Measurements from ENCODE around the gene PACRG. TPM values are rescaled to one million over a fixed set of nuclear protein-coding genes. Genes with fewer than 3 reads are reported as not detected.

The PACRG gene
- total and polyA plus RNA-seq, 2 of the 4 experiments (the other 2 are of a cell fraction) = not detected

- Histone ChIP-seq H4K8ac (ENCODE audit: low read depth in 2 of 2, low read length in 2 of 2) (no peak overlapping the region), H2BK120ac (ENCODE audit: low read depth, low read length) (no peak overlapping the region), H4K5ac (ENCODE audit: low read depth, low read length) (no peak overlapping the region), H3K27me3 (ENCODE audit: control insufficient read depth, insufficient read depth, low read length) (no peaks in the 10 kb centered on the region), H3K56ac (ENCODE audit: extremely low read depth, insufficient read depth, low read length) (no peak overlapping the region), H2BK20ac (ENCODE audit: low read depth, low read length) (no peak overlapping the region), H2BK15ac (ENCODE audit: low read depth, low read length) (no peak overlapping the region), H3K23ac (ENCODE audit: low read depth, low read length) (no peak overlapping the region), H4K20me1 (ENCODE audit: insufficient read depth, low read length) (no peaks in the 10 kb centered on the region), H3K27ac (ENCODE audit: insufficient read depth, low read length) (no peak overlapping the region), H2BK5ac (ENCODE audit: low read depth, low read length, poor library complexity, severe bottlenecking) (no peak overlapping the region), H3K4me1 (ENCODE audit: control insufficient read depth, insufficient read depth, low read length) (no peaks in the 10 kb centered on the region), H3K9ac (ENCODE audit: low read depth, low read length) (no peak overlapping the region), H3K79me1 (ENCODE audit: low read depth in 1 of 2, low read length in 2 of 2) (no peaks in the 10 kb centered on the region), H3K4me2 (ENCODE audit: low read depth, low read length) (no peak overlapping the region), H3K18ac (ENCODE audit: low read depth, low read length) (no peak overlapping the region), H3K36me3 (ENCODE audit: control insufficient read depth, insufficient read depth, low read length) (no peaks in the 10 kb centered on the region), H3K9me1 (ENCODE audit: insufficient read depth, low read length) (no peaks in the 10 kb centered on the region), H4K91ac (ENCODE audit: insufficient read depth, low read depth, low read length) (no peak overlapping the region), H3K4me3 (ENCODE audit: insufficient read depth, low read depth, low read length) (no peak overlapping the region), H3K4ac (ENCODE audit: low read depth, low read length) (no peak overlapping the region), H3K14ac (replicated peaks; ENCODE audit: low read depth, low read length) (no peak overlapping the region), H2AK5ac (ENCODE audit: low read depth, low read length) (no peak overlapping the region), H2AFZ (replicated peaks; ENCODE audit: low read length, poor library complexity) (no peak overlapping the region), H2AK9ac (replicated peaks; ENCODE audit: low read depth, low read length, poor library complexity) (no peak overlapping the region), H3K9me3 (ENCODE audit: control insufficient read depth, insufficient read depth, low read length) (peaks cover 4% of the 10 kb centered on the region)
- no CpG with 5 or more reads among the region's 1 CpG for WGBS, 2 experiments (ENCODE audit: extremely low coverage in 2 of 2, insufficient read length in 1 of 2)
- POLR2A ChIA-PET (ENCODE audit: unreplicated experiment) = no interaction called here
- in situ Hi-C loops (cut with MboI; ENCODE audit: low sequenced_read_pairs) = no loop called here
- CTCF ChIA-PET = no interaction called here
- intact Hi-C loops (cut with micrococcal nuclease) = no loop called here
- dilution Hi-C loops (cut with HindIII; ENCODE audit: low sequenced_read_pairs, unreplicated experiment) = no loop called here
- ATAC-seq (ENCODE audit: low read depth) (no peak), DNase-seq (no peak)
- no TSS peak for BruUV-seq (replicated peaks)
- TF ChIP-seq RAD21 (IDR thresholded peaks at IDR 0.05; ENCODE audit: low read length) = no peak
Observed at GRCh38 chr6:162681447-162681846, 46.3 kb upstream of the PACRG start.
